Endothelial cell (in vitro differentiated cells): ENCODE measurements around the gene VPS39. TPM values are rescaled to one million over a fixed set of nuclear protein-coding genes. Genes with fewer than 3 reads are reported as not detected.

Experiments used
- DNase-seq: peaks from one replicate; pipeline ENCODE4 v3.0.0; 2021; ENCODE audit warnings: low spot score
- H3K27ac Mint-ChIP-seq: one replicate; pipeline ENCODE4 v1.8.0; 2021; ENCODE audit warnings: mixed read lengths, inconsistent platforms; ENCODE audit not compliant: unreplicated experiment
- H3K27me3 Mint-ChIP-seq: one replicate; pipeline ENCODE4 v1.8.0; 2021; ENCODE audit warnings: mild to moderate bottlenecking, moderate library complexity, mixed read lengths, inconsistent platforms; ENCODE audit not compliant: unreplicated experiment
- H3K36me3 Mint-ChIP-seq: one replicate; pipeline ENCODE4 v1.8.0; 2021; ENCODE audit warnings: mild to moderate bottlenecking, low read depth, mixed read lengths, inconsistent platforms; ENCODE audit not compliant: unreplicated experiment
- H3K4me1 Mint-ChIP-seq: one replicate; pipeline ENCODE4 v1.8.0; 2021; ENCODE audit warnings: mild to moderate bottlenecking, mixed read lengths, inconsistent platforms; ENCODE audit not compliant: unreplicated experiment
- H3K4me3 Mint-ChIP-seq: one replicate; pipeline ENCODE4 v1.8.0; 2021; ENCODE audit warnings: mild to moderate bottlenecking, mixed read lengths, inconsistent platforms; ENCODE audit not compliant: unreplicated experiment
- H3K9me3 Mint-ChIP-seq: one replicate; pipeline ENCODE4 v1.8.0; 2021; ENCODE audit warnings: mixed read lengths, inconsistent platforms; ENCODE audit not compliant: unreplicated experiment
- total RNA-seq: library from RNA; stranded (reverse); fragmentation: NEBNext Ultra II Directional; extraction: Animal tissue kit (Norgen Biotek cat#: 25700); gene quantifications from one replicate; pipeline ENCODE4 v1.2.1, GENCODE V29; 2021; ENCODE audit not compliant: unreplicated experiment
- TF ChIP-seq, protein P1 (sequence below): fragments of 200-600 bp; sonication (generic); IDR thresholded peaks from one replicate; pipeline ENCODE4 v1.5.0; 2021; ENCODE audit warnings: antibody characterized with exemption; ENCODE audit not compliant: unreplicated experiment

VPS39 gene
- total RNA-seq, 1 donor from 2014 or later, result 66.2 TPM

- Mint-ChIP-seq H3K4me1 (peaks cover 5% of the 10 kb centered on the region), H3K27ac (no peak overlapping the region), H3K4me3 (no peak overlapping the region), H3K9me3 (no peaks in the 10 kb centered on the region), H3K36me3 (no peaks in the 10 kb centered on the region), H3K27me3 (peaks cover 1% of the 10 kb centered on the region)
- TF ChIP-seq, protein P1, sequence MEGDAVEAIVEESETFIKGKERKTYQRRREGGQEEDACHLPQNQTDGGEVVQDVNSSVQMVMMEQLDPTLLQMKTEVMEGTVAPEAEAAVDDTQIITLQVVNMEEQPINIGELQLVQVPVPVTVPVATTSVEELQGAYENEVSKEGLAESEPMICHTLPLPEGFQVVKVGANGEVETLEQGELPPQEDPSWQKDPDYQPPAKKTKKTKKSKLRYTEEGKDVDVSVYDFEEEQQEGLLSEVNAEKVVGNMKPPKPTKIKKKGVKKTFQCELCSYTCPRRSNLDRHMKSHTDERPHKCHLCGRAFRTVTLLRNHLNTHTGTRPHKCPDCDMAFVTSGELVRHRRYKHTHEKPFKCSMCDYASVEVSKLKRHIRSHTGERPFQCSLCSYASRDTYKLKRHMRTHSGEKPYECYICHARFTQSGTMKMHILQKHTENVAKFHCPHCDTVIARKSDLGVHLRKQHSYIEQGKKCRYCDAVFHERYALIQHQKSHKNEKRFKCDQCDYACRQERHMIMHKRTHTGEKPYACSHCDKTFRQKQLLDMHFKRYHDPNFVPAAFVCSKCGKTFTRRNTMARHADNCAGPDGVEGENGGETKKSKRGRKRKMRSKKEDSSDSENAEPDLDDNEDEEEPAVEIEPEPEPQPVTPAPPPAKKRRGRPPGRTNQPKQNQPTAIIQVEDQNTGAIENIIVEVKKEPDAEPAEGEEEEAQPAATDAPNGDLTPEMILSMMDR, result no peak
- DNase-seq, result no peak
Measured at GRCh38 chr15:42201801-42202200, 6.3 kb downstream of the VPS39 start.

DNA sequence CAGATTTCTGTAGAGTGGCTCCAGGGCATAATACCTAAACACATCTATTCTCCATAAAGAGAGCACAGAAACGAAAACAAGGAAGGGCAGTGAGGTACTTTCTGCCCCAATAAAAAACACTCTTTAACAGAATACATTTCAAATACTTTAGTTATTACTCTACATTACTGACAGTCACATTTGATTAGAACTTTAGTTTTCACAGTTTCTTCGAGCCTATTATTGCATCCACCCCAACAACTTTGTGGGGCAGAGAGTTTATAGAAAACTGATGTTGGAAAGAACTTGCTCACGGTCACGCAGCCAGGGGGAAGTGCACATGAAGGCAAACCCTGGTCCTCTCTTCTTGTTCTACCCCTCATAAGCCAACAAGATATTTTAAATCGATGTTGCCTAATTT is 9.0 kb downstream of the VPS39 start:
- H3K4me1 Mint-ChIP-seq, result no peaks in the 10 kb centered on the region
- H3K36me3 Mint-ChIP-seq, result peaks cover 8% of the 10 kb centered on the region
- no peak overlapping the region for H3K27ac Mint-ChIP-seq
- no peaks in the 10 kb centered on the region for H3K27me3 Mint-ChIP-seq
- TF ChIP-seq, protein P1, result no peak
- no peaks in the 10 kb centered on the region for H3K9me3 Mint-ChIP-seq
- no peak for DNase-seq
- no peak overlapping the region for H3K4me3 Mint-ChIP-seq

- H3K9me3 Mint-ChIP-seq, result no peaks in the 10 kb centered on the region
- TF ChIP-seq, protein P1, result no peak
- H3K4me1 Mint-ChIP-seq, result no peaks in the 10 kb centered on the region
- no peaks in the 10 kb centered on the region for H3K27me3 Mint-ChIP-seq
- no peak for DNase-seq
- no peak overlapping the region for H3K27ac Mint-ChIP-seq
- H3K4me3 Mint-ChIP-seq, result no peak overlapping the region
- peaks cover 8% of the 10 kb centered on the region for H3K36me3 Mint-ChIP-seq
Measured at GRCh38 chr15:42198516-42198915, 9.6 kb downstream of the VPS39 start.

DNA sequence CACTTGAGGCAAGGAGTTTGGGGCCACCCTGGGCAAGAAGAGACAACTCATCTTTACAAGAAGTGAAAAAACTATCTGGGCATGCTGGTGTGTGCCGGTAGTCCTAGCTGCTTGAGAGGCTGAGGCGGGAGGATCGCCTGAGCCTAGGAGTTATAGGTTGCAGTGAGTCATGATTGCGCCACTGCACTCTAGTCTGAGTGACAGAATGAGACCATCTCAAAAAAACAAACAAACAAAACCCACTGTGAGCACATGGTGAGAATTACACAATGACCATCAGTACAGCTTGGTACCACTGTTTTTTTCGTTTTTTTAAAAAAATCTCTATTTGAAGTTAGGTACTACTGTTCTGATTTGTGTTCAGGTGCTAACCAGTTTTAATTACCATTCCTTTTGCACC is 13.6 kb downstream of the VPS39 start:
- H3K36me3 Mint-ChIP-seq, result peaks cover 20% of the 10 kb centered on the region
- no peak overlapping the region for H3K4me3 Mint-ChIP-seq
- TF ChIP-seq, protein P1, result no peak
- H3K9me3 Mint-ChIP-seq, result no peaks in the 10 kb centered on the region
- no peak overlapping the region for H3K27ac Mint-ChIP-seq
- DNase-seq, result no peak
- no peaks in the 10 kb centered on the region for H3K27me3 Mint-ChIP-seq
- H3K4me1 Mint-ChIP-seq, result no peaks in the 10 kb centered on the region

DNA sequence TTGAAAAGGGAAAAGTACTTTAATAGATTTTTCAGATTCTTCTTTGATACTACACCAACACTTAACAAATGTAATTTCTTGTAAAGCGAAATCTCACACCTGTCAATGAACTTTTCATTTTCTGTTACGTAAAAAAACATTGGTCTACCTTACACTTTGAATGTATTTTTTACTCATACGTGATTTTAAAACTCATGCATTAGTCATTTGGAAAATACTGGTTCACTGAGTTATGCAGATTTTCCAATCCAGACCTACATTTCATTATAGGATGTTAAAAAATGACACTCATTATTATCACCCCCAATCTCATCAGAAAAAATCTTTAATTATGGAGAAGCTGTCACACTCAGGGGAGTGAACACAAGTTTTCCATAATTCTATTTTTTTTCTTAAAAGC is 14.7 kb downstream of the VPS39 start:
- H3K27me3 Mint-ChIP-seq, result no peaks in the 10 kb centered on the region
- peaks cover 20% of the 10 kb centered on the region for H3K36me3 Mint-ChIP-seq
- no peaks in the 10 kb centered on the region for H3K4me1 Mint-ChIP-seq
- H3K27ac Mint-ChIP-seq, result no peak overlapping the region
- no peak for DNase-seq
- H3K9me3 Mint-ChIP-seq, result no peaks in the 10 kb centered on the region
- no peak overlapping the region for H3K4me3 Mint-ChIP-seq
- TF ChIP-seq, protein P1, result no peak
